A673 (cell line): ENCODE results near the gene ECI1. TPM values are rescaled to one million over a fixed set of nuclear protein-coding genes. Genes with fewer than 3 reads are reported as not detected.

Experiments
- BruUV-seq: library from RNA; stranded (reverse); fragments of 400-500 nt; replicated peaks from 2 replicates; lab custom pipeline; 2021; lab: Mats Ljungman, UMichigan
- CTCF ChIA-PET: fragments of 300-600 bp; sonication (Branson Sonifier 250); formaldehyde crosslinking; loops from one replicate; lab custom pipeline; 2022; ENCODE audit warnings: antibody characterized with exemption; lab: Charles Lee
- POLR2A ChIA-PET: fragments of 300-600 bp; sonication (Branson Sonifier 250); formaldehyde crosslinking; loops from one replicate; lab custom pipeline; 2022; ENCODE audit warnings: antibody characterized with exemption; ENCODE audit not compliant: low non-redundant PET; lab: Charles Lee
- DNase-seq: peaks from one replicate; pipeline ENCODE4 v3.0.0-alpha.2; 2015; ENCODE audit warnings: low spot score
- H3K27ac ChIP-seq: fragments of 200-600 bp; sonication (generic); 2 replicates; pipeline ENCODE4 v1.5.1; 2016; ENCODE audit warnings: mixed run types, low read depth, mild to moderate bottlenecking, mixed read lengths, antibody characterized with exemption, low read length; ENCODE audit not compliant: poor library complexity, severe bottlenecking
- H3K27me3 ChIP-seq: fragments of 200-600 bp; sonication (generic); replicated peaks from 2 replicates; pipeline ENCODE4 v1.6.1; 2017; ENCODE audit warnings: mixed run types, low read depth, mild to moderate bottlenecking, mixed read lengths, antibody characterized with exemption, low read length; ENCODE audit not compliant: insufficient read depth, poor library complexity
- H3K36me3 ChIP-seq: fragments of 200-600 bp; sonication (generic); 2 replicates; pipeline ENCODE4 v1.6.1; 2016; ENCODE audit warnings: mixed run types, mild to moderate bottlenecking, mixed read lengths, antibody characterized with exemption, low read length; ENCODE audit not compliant: insufficient read depth, poor library complexity, severe bottlenecking
- H3K4me1 ChIP-seq: fragments of 200-600 bp; sonication (generic); 2 replicates; pipeline ENCODE4 v1.6.1; 2017; ENCODE audit warnings: mixed run types, mild to moderate bottlenecking, mixed read lengths, antibody characterized with exemption, low read length; ENCODE audit not compliant: insufficient read depth, poor library complexity, severe bottlenecking
- H3K4me3 ChIP-seq: fragments of 200-600 bp; sonication (generic); 2 replicates; pipeline ENCODE4 v1.5.1; 2016; ENCODE audit warnings: low read depth, mixed run types, mild to moderate bottlenecking, mixed read lengths, low read length; ENCODE audit not compliant: poor library complexity, severe bottlenecking
- H3K9me3 ChIP-seq: fragments of 200-600 bp; sonication (generic); 2 replicates; pipeline ENCODE4 v1.6.1; 2016; ENCODE audit warnings: mixed run types, low read depth, mild to moderate bottlenecking, mixed read lengths, antibody characterized with exemption, low read length; ENCODE audit not compliant: poor library complexity, severe bottlenecking
- CTCF ChIP-seq: fragments of 300-800, 200-600 bp; sonication (generic); conservative IDR thresholded peaks from 2 replicates; pipeline ENCODE4 v1.5.1; 2017; ENCODE audit warnings: low read depth, mild to moderate bottlenecking, antibody characterized with exemption, low read length, moderate library complexity, mixed read lengths
- EZH2 ChIP-seq: fragments of 200-600 bp; sonication (generic); IDR thresholded peaks from 2 replicates; pipeline ENCODE4 v1.6.1; 2017; ENCODE audit warnings: borderline replicate concordance, low read depth, mild to moderate bottlenecking, mixed read lengths, antibody characterized with exemption, low read length; ENCODE audit not compliant: poor library complexity, severe bottlenecking
- intact Hi-C: fragments of 100-400 bp; cut with micrococcal nuclease; formaldehyde crosslinking; loops from one replicate; pipeline ENCODE4 v1.10.0; 2022; ENCODE audit not compliant: unreplicated experiment
- total RNA-seq: library from RNA; stranded (reverse); gene quantifications from 2 replicates; pipeline ENCODE4 v1.2.3, GENCODE V29; 2021

Gene ECI1
- total RNA-seq, 1 experiment from 2014 or later: 55.3 TPM

- Histone ChIP-seq H3K27me3 (no peaks in the 10 kb centered on the region), H3K4me3 (no peak overlapping the region), H3K36me3 (peaks cover 31% of the 10 kb centered on the region), H3K9me3 (no peaks in the 10 kb centered on the region), H3K4me1 (peaks cover 25% of the 10 kb centered on the region), H3K27ac (no peak overlapping the region)
- BruUV-seq: no TSS peak
- TF ChIP-seq EZH2 (no peak), CTCF (no peak)
- no peak for DNase-seq
- ChIA-PET POLR2A (no interaction called here), CTCF (interaction anchor here (0.6 kb wide), 1 partner anchor 86 kb away, joined by 3 read pairs; no protein-coding TSS in a partner anchor)
- intact Hi-C loops: loop anchor here (10.0 kb wide), 1 partner anchor 205 kb away; the partner anchor contains the start of gene ZNF598
Measured at GRCh38 chr16:2209258-2210008, 42.0 kb downstream of the ECI1 start.

- Histone ChIP-seq H3K4me1 (peaks cover 25% of the 10 kb centered on the region), H3K36me3 (peaks cover 31% of the 10 kb centered on the region), H3K4me3 (no peak overlapping the region), H3K9me3 (no peaks in the 10 kb centered on the region), H3K27me3 (no peaks in the 10 kb centered on the region), H3K27ac (no peak overlapping the region)
- TF ChIP-seq EZH2 (no peak), CTCF (no peak)
- ChIA-PET POLR2A (no interaction called here), CTCF (interaction anchor here (0.6 kb wide), 1 partner anchor 87 kb away, joined by 3 read pairs; no protein-coding TSS in a partner anchor)
- intact Hi-C loops: no loop called here
- BruUV-seq: TSS peak; percentile 4
- DNase-seq: no peak
Measured at GRCh38 chr16:2208772-2209171, 42.6 kb downstream of the ECI1 start.

GRCh38 chr16:2208308-2208707, 43.1 kb downstream of the ECI1 start:
- no peaks in the 10 kb centered on the region for H3K9me3 ChIP-seq
- H3K27ac ChIP-seq: no peak overlapping the region
- no peak for DNase-seq
- ChIA-PET POLR2A (no interaction called here), CTCF (interaction anchor here (0.6 kb wide), 1 partner anchor 87 kb away, joined by 3 read pairs; no protein-coding TSS in a partner anchor)
- no TSS peak for BruUV-seq
- TF ChIP-seq CTCF (no peak), EZH2 (no peak)
- H3K4me3 ChIP-seq: no peak overlapping the region
- peaks cover 22% of the 10 kb centered on the region for H3K4me1 ChIP-seq
- H3K36me3 ChIP-seq: peaks cover 31% of the 10 kb centered on the region
- no peaks in the 10 kb centered on the region for H3K27me3 ChIP-seq
- intact Hi-C loops: no loop called here
